ENCODE data around the gene COASY.
"Not testable (repeated sequence)": the region's sequence is repeated elsewhere in the genome, so short reads cannot be mapped to it uniquely, and the experiment has no call there.

COASY gene

DNA sequence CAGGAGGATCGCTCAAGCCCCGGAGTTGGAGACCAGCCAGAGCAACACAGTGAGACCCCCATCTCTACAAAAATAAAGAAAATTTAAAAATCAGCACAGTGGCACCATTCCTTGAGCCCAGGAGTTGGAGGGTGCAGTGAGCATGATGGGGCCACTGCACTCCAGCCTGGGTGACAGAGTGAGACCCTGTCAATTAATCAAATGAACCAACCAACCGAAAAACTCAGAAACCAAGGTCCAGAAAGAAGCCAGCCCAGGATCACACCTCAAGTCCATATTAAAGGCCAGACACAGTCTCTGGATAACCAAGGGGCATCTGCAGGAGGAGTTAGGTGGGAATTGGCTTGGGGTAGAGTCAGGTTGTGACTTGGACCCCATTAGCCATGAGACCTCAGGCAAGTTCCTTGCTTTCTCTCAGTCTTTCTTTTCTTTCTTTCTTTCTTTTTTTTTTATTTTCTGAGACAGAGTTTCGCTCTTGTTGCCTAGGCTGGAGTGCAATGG is 6.8 kb upstream of the COASY start:
- POLR2A ChIA-PET = interaction anchor here (0.5 kb wide), 1 partner anchor 142 kb away, joined by 9 read pairs; no protein-coding TSS in a partner anchor
- DNase-seq (ENCODE audit: extremely low spot score) = no peak
- CTCF ChIA-PET = interaction anchor here (0.8 to 2.2 kb wide), 4 partner anchors 13 to 118 kb away, joined by 3 to 9 read pairs (median 3); partner anchors contain the start of gene PSMC3IP
- TF ChIP-seq, protein P1, sequence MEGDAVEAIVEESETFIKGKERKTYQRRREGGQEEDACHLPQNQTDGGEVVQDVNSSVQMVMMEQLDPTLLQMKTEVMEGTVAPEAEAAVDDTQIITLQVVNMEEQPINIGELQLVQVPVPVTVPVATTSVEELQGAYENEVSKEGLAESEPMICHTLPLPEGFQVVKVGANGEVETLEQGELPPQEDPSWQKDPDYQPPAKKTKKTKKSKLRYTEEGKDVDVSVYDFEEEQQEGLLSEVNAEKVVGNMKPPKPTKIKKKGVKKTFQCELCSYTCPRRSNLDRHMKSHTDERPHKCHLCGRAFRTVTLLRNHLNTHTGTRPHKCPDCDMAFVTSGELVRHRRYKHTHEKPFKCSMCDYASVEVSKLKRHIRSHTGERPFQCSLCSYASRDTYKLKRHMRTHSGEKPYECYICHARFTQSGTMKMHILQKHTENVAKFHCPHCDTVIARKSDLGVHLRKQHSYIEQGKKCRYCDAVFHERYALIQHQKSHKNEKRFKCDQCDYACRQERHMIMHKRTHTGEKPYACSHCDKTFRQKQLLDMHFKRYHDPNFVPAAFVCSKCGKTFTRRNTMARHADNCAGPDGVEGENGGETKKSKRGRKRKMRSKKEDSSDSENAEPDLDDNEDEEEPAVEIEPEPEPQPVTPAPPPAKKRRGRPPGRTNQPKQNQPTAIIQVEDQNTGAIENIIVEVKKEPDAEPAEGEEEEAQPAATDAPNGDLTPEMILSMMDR (IDR thresholded peaks at IDR 0.05; ENCODE audit: control extremely low read depth, extremely low read depth, low read depth, missing control alignments) = no peak

DNA sequence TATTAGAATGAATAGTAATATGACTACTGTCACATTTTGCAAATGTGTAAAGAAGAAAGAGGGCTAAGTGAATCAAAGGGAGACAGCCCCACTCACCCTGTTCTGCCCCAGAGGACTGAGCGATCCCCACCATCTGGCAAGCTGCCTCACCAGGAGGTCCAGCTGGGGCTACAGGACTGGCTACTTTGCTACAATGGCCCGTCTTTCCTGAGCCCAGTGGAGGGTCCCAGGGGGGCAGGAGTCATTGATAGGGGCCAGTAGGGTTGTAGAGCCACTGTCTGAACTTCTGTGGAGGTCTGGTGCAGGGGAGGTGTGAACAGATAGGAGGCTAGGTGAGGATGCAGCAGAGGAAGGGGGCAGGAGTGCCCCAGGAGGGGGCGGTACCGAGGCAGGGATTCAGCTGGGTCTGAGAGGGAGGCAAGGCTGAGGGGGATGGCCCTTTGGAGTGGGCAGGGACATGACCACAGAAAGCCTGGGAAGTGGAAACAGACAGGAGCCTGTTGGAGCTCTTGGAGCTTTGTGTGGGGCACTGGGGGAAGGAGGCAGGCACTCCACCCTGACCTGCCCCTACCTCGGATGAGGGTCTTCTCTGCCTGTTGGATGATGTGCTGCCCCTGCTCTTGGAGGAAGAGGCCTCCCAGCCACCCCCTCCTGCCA is 5.9 kb upstream of the COASY start:
- POLR2A ChIA-PET; DNase-seq (ENCODE audit: extremely low spot score); CTCF ChIA-PET: not testable (repeated sequence)

DNA sequence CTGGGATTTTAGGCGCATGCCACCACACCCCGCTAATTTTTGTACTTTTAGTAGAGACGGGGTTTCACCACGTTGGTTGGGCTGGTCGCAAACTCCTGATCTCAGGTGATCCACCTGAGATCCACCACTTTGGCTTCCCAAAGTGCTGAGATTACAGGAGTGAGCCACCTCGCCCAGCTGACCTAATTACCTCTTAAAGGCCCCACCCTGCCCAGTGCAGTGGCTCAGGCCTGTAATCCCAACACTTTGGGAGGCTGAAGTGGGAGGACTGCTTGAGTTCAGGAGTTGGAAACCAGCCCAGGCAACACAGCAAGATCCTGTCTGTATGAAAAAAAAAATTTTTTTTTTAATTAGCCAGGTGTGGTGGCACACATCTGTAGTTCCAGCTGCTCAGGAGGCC is 2.9 kb upstream of the COASY start:
- no peak for DNase-seq (ENCODE audit: extremely low spot score)
- POLR2A ChIA-PET = no interaction called here
- CTCF ChIA-PET = interaction anchor here (1.1 to 1.7 kb wide), 3 partner anchors 10 to 19 kb away, joined by 3 to 11 read pairs (median 4); partner anchors contain the start of gene PSMC3IP
- TF ChIP-seq, protein P1 (IDR thresholded peaks at IDR 0.05; ENCODE audit: control extremely low read depth, extremely low read depth, low read depth, missing control alignments) = no peak

DNA sequence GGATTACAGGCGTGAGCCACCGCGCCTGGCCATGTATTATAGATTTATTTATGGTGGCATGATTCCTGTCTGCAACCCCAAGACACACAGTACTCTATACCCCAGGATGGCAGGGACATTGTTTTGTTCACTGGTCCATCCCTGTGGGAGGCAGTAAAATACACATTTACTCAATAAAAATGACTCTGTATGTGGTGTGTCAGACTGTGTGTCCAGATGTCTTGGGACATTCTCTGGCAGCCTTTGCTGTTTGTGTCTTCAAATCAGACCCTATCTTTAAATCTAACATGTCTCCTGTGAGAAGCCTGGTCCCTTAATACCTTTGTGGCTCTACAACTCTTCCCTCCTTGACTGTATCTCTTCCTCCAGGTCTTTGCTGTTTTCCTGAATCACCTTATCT is 1.7 kb upstream of the COASY start:
- DNase-seq (ENCODE audit: extremely low spot score) = no peak
- POLR2A ChIA-PET = no interaction called here
- CTCF ChIA-PET = interaction anchor here (1.1 kb wide), 1 partner anchor 17 kb away, joined by 3 read pairs; the partner anchor contains the start of gene PSMC3IP
- TF ChIP-seq, protein P1 (IDR thresholded peaks at IDR 0.05; ENCODE audit: control extremely low read depth, extremely low read depth, low read depth, missing control alignments) = no peak

DNA sequence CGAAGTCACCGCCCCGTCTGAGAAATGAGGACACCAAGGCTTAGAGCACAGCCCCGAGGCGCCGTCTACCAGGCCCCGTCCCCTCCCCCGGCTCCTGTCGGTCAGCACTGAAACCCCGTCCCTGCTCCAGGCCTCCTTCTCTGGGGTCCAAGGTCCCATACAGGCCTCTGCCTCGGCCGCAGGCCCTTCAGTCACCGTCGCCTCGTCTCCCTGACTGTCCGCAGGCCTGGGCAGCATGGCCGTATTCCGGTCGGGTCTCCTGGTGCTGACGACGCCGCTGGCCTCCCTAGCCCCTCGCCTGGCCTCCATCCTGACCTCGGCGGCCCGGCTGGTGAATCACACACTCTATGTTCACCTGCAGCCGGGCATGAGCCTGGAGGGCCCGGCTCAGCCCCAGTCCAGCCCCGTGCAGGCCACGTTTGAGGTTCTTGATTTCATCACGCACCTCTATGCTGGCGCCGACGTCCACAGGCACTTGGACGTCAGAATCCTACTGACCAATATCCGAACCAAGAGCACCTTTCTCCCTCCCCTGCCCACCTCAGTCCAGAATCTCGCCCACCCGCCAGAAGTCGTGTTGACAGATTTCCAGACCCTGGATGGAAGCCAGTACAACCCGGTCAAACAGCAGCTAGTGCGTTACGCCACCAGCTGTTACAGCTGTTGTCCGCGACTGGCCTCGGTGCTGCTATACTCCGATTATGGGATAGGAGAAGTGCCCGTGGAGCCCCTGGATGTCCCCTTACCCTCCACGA is 617 bp downstream of the COASY start:
- CTCF ChIA-PET = interaction anchor here (1.0 to 4.2 kb wide), 2 partner anchors 16 to 56 kb away, joined by 3 to 20 read pairs; no protein-coding TSS in a partner anchor
- DNase-seq (ENCODE audit: extremely low spot score) = no peak
- POLR2A ChIA-PET = no interaction called here
- TF ChIP-seq, protein P1 (IDR thresholded peaks at IDR 0.05; ENCODE audit: control extremely low read depth, extremely low read depth, low read depth, missing control alignments) = no peak

DNA sequence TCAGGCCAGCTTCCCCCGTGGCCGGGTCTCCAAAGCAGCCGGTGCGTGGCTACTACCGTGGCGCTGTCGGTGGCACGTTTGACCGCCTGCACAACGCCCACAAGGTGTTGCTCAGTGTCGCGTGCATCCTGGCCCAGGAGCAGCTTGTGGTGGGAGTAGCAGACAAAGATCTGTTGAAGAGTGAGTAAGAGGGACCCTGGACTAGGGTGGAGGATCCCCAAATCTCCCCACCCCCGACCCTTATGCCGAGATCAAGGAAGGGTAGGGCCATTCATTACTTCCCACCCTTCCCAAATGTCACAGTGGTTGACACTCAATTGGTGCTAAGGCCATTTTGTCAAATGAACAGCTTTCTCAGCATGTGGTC is 1.2 kb downstream of the COASY start:
- no peak for DNase-seq (ENCODE audit: extremely low spot score)
- CTCF ChIA-PET = interaction anchor here (1.0 to 4.2 kb wide), 3 partner anchors 15 to 55 kb away, joined by 3 to 20 read pairs (median 3); no protein-coding TSS in a partner anchor
- POLR2A ChIA-PET = no interaction called here
- TF ChIP-seq, protein P1 (IDR thresholded peaks at IDR 0.05; ENCODE audit: control extremely low read depth, extremely low read depth, low read depth, missing control alignments) = no peak
